GM13977 (cell line): ENCODE results near the gene RASSF1.

ENCODE experiments used
- DNase-seq: peaks from one replicate; pipeline ENCODE4 v3.0.0; 2012; ENCODE audit warnings: low spot score
- in situ Hi-C: fragments of 300-500 bp; cut with MboI; formaldehyde crosslinking; loops from one replicate; pipeline ENCODE4 v1.12.0; 2022; ENCODE audit warnings: low sequenced_read_pairs, low pct_unique_long_range_greater_than_20kb, mixed read lengths, inconsistent platforms; ENCODE audit not compliant: unreplicated experiment
- TF ChIP-seq, protein P1 (sequence below): IDR thresholded peaks from 2 replicates; pipeline ENCODE4 v1.5.1; 2012; ENCODE audit warnings: mild to moderate bottlenecking, control low read depth; ENCODE audit not compliant: insufficient read depth; ENCODE audit errors: extremely low read depth, missing control alignments

Gene RASSF1

DNA sequence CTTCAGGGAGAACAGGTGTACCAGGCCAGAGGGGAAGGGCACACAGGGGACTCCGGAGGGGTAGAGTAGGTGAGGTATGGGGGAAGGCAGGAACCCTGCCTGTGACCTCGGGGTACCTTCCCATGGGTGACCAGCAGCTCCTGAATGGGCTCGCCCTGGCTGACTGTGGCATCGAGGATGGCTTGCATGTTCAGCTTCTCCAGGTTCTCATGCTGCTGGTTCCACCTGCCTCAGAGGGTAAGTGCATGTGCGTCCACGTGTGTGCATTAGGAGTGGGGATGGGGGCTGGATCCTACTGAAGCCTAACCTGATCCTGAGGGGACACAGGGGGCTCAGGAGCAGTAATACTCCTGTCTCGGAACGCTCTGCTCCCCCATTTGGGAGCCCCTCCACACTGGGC is 4.4 kb upstream of the RASSF1 start:
- TF ChIP-seq, protein P1, sequence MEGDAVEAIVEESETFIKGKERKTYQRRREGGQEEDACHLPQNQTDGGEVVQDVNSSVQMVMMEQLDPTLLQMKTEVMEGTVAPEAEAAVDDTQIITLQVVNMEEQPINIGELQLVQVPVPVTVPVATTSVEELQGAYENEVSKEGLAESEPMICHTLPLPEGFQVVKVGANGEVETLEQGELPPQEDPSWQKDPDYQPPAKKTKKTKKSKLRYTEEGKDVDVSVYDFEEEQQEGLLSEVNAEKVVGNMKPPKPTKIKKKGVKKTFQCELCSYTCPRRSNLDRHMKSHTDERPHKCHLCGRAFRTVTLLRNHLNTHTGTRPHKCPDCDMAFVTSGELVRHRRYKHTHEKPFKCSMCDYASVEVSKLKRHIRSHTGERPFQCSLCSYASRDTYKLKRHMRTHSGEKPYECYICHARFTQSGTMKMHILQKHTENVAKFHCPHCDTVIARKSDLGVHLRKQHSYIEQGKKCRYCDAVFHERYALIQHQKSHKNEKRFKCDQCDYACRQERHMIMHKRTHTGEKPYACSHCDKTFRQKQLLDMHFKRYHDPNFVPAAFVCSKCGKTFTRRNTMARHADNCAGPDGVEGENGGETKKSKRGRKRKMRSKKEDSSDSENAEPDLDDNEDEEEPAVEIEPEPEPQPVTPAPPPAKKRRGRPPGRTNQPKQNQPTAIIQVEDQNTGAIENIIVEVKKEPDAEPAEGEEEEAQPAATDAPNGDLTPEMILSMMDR: no peak
- in situ Hi-C loops: loop anchor here (10.0 kb wide), 1 partner anchor 210 kb away; no protein-coding TSS in a partner anchor
- no peak for DNase-seq

GRCh38 chr3:50342813-50343633 is 2.4 kb upstream of the RASSF1 start:
- in situ Hi-C loops: loop anchor here (10.0 kb wide), 1 partner anchor 212 kb away; no protein-coding TSS in a partner anchor
- no peak for DNase-seq
- TF ChIP-seq, protein P1: no peak

- no peak for DNase-seq
- TF ChIP-seq, protein P1: no peak
- in situ Hi-C loops: loop anchor here (10.0 kb wide), 1 partner anchor 213 kb away; no protein-coding TSS in a partner anchor
Measured at GRCh38 chr3:50341996-50342650, 1.5 kb upstream of the RASSF1 start.

GRCh38 chr3:50341537-50341936 is 901 bp upstream of the RASSF1 start:
- TF ChIP-seq, protein P1: no peak
- in situ Hi-C loops: loop anchor here (10.0 kb wide), 1 partner anchor 213 kb away; no protein-coding TSS in a partner anchor
- DNase-seq: no peak

GRCh38 chr3:50340147-50340447 is 539 bp downstream of the RASSF1 start:
- TF ChIP-seq, protein P1: no peak
- in situ Hi-C loops: loop anchor here (10.0 kb wide), 1 partner anchor 215 kb away; no protein-coding TSS in a partner anchor

GRCh38 chr3:50339485-50340146 is 1.0 kb downstream of the RASSF1 start:
- TF ChIP-seq, protein P1: no peak
- no peak for DNase-seq
- in situ Hi-C loops: loop anchor here (10.0 kb wide), 1 partner anchor 215 kb away; no protein-coding TSS in a partner anchor

More at GRCh38 chr3:50340147-50340447, 539 bp downstream of the RASSF1 start:
- DNase-seq: no peak
